Testis (tissue), 3 donors: ENCODE measurements around the gene TTC7B. TPM values are rescaled to one million over a fixed set of nuclear protein-coding genes. Genes with fewer than 3 reads are reported as not detected.

Source experiments
- DNase-seq: peaks from one replicate; pipeline ENCODE4 v3.0.0-alpha.2; 2019
- H3K27ac ChIP-seq, 2 donors: fragments of 200-600 bp; sonication (generic); one replicate each; pipeline ENCODE4 v1.5.1; 2019
- H3K27me3 ChIP-seq: fragments of 200-600 bp; sonication (generic); one replicate; pipeline ENCODE4 v1.5.1; 2019
- H3K36me3 ChIP-seq: fragments of 200-600 bp; sonication (generic); one replicate; pipeline ENCODE4 v1.5.1; 2017; ENCODE audit warnings: low read depth; ENCODE audit errors: missing control alignments
- H3K4me1 ChIP-seq: fragments of 200-600 bp; sonication (generic); one replicate; pipeline ENCODE4 v1.5.1; 2019
- H3K4me3 ChIP-seq, 2 donors: fragments of 200-600 bp; sonication (generic); one replicate each; pipeline ENCODE4 v1.5.1; 2017 to 2019
- H3K9me3 ChIP-seq: fragments of 200-600 bp; sonication (generic); one replicate; pipeline ENCODE4 v1.5.1; 2017
- CTCF ChIP-seq, 3 experiments: fragments of 450-650 bp in 2 of 3; fragments of 200-600 bp in 1 of 3; sonication (generic) in 1 of 3; IDR thresholded peaks; one replicate each; pipeline ENCODE4 v1.5.1; 2016 to 2019; ENCODE audit warnings: antibody characterized with exemption in 3 of 3, mild to moderate bottlenecking in 2 of 3, moderate library complexity in 1 of 3
- POLR2A ChIP-seq: fragments of 450-650 bp; IDR thresholded peaks from one replicate; pipeline ENCODE4 v1.6.1; 2017; ENCODE audit warnings: antibody characterized with exemption, mild to moderate bottlenecking, moderate library complexity
- WGBS, 2 donors: methylation state at CpG; one replicate each; pipeline ENCODE4 v1.1.5; 2018; 5-methylcytosine and 5-hydroxymethylcytosine counted together
- intact Hi-C: fragments of 100-400 bp; cut with DNase I; formaldehyde crosslinking; loops from one replicate; pipeline ENCODE4 v1.15.1; 2023; ENCODE audit warnings: low total_unique reads
- polyA plus RNA-seq: library from polyadenylated mRNA; stranded (reverse); fragments of 350-450 nt; fragmentation: Illumina TruSeq; extraction: RNeasy Lipid Tissue Mini Kit (QIAGEN cat#74804); gene quantifications from one replicate; pipeline ENCODE4 v1.2.3, GENCODE V29; 2014; ENCODE audit warnings: low read depth, low replicate concordance; ENCODE audit not compliant: insufficient read depth
- total RNA-seq, 2 donors: library from RNA; depleted of rRNA; stranded (reverse); fragments of >200 nt; gene quantifications; one replicate each; pipeline ENCODE4 v1.2.3, GENCODE V29; 2016

TTC7B gene
- total and polyA plus RNA-seq, 3 donors from 2014 or later = 11.3 to 17.0 (median 12.1) TPM

- TF ChIP-seq CTCF (IDR thresholded peaks at IDR 0.05) (no peak), POLR2A (no peak)
- Histone ChIP-seq H3K9me3 (no peaks in the 10 kb centered on the region), H3K4me3 (no peak overlapping the region), H3K4me1 (no peaks in the 10 kb centered on the region), H3K27me3 (no peaks in the 10 kb centered on the region), H3K27ac (no peak overlapping the region), H3K36me3 (no peaks in the 10 kb centered on the region)
- 99 to 100% methylated on average over 4 of the region's 4 CpGs for WGBS, 2 donors
- intact Hi-C loops = no loop called here
- DNase-seq = no peak
Observed at GRCh38 chr14:90775441-90775840, 40.8 kb downstream of the TTC7B start.

- 88 to 93% methylated on average over 4 to 5 of the region's 5 CpGs for WGBS, 2 donors
- no peak for DNase-seq
- H3K27me3 ChIP-seq = no peaks in the 10 kb centered on the region
- no peaks in the 10 kb centered on the region for H3K9me3 ChIP-seq
- TF ChIP-seq CTCF (IDR thresholded peaks at IDR 0.05) (no peak), POLR2A (no peak)
- H3K4me1 ChIP-seq = no peaks in the 10 kb centered on the region
- no peak overlapping the region for H3K27ac ChIP-seq
- no peak overlapping the region for H3K4me3 ChIP-seq
- H3K36me3 ChIP-seq = no peaks in the 10 kb centered on the region
- intact Hi-C loops = no loop called here
Observed at GRCh38 chr14:90774316-90774715, 41.9 kb downstream of the TTC7B start.

GRCh38 chr14:90773705-90774104 lies 42.5 kb downstream of the TTC7B start:
- no peak overlapping the region for H3K27ac ChIP-seq
- H3K36me3 ChIP-seq = no peaks in the 10 kb centered on the region
- TF ChIP-seq CTCF (IDR thresholded peaks at IDR 0.05) (no peak), POLR2A (no peak)

GRCh38 chr14:90773196-90773486 lies 43.1 kb downstream of the TTC7B start:
- TF ChIP-seq POLR2A (no peak), CTCF (IDR thresholded peaks at IDR 0.05) (no peak)
- Histone ChIP-seq H3K9me3 (no peaks in the 10 kb centered on the region), H3K4me3 (no peak overlapping the region), H3K4me1 (no peaks in the 10 kb centered on the region), H3K36me3 (no peaks in the 10 kb centered on the region), H3K27me3 (no peaks in the 10 kb centered on the region), H3K27ac (no peak overlapping the region)
- 53 to 80% methylated on average over 1 of the region's 1 CpG for WGBS, 2 donors
- intact Hi-C loops = no loop called here
- no peak for DNase-seq

More at GRCh38 chr14:90773705-90774104, 42.5 kb downstream of the TTC7B start:
- no peak overlapping the region for H3K4me3 ChIP-seq
- no peaks in the 10 kb centered on the region for H3K4me1 ChIP-seq
- 70 to 86% methylated on average over 4 of the region's 4 CpGs for WGBS, 2 donors
- no peaks in the 10 kb centered on the region for H3K27me3 ChIP-seq
- intact Hi-C loops = no loop called here
- no peaks in the 10 kb centered on the region for H3K9me3 ChIP-seq
- DNase-seq = no peak

- Histone ChIP-seq H3K9me3 (no peaks in the 10 kb centered on the region), H3K4me3 (no peak overlapping the region), H3K27me3 (no peaks in the 10 kb centered on the region), H3K27ac (no peak overlapping the region), H3K4me1 (no peaks in the 10 kb centered on the region), H3K36me3 (no peaks in the 10 kb centered on the region)
- TF ChIP-seq CTCF (IDR thresholded peaks at IDR 0.05) (no peak), POLR2A (no peak)
- no peak for DNase-seq
- intact Hi-C loops = no loop called here
Observed at GRCh38 chr14:90767899-90768298, 48.3 kb downstream of the TTC7B start.
